Measurements from ENCODE around the gene CPT1B. TPM values are rescaled to one million over a fixed set of nuclear protein-coding genes. Genes with fewer than 3 reads are reported as not detected.

CPT1B gene
- total and polyA plus RNA-seq, 10 of the 15 experiments (the other 5 are each of a cell fraction or from before 2014, with no cell fraction given): 3.5 to 54.0 (median 21.7) TPM

DNA sequence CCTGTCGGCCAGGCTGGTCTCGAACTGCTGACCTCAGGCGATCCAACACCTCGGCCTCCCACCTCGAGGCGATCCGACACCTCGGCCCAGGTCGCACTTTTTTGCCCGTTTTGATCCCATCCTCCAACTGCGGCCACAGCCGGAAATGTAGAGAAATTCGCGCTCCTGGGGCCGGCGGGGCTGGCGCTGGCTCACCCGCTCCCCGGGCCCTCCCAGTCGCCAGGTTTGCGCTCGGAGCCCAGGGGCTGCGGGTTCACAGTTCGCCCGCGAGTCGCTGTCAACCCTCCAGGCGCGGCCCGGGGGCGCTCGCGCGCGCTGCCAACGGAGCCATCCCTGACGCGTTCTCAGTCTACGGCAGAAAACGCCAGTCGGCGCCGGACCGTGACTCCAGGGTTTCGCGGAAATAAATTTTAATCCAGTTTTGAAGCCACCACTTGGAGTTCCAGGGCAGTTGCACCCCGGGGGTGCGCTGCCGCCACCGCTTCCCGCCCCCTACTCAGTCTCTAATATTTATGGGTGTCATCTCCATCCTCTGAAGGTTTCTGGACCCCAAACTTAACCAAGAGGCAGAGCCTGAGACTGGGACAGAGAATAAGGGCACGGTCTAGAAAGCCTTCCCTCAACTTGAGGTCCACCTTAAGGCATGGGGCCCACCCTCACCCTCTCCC is 34.0 kb downstream of the CPT1B start (continued):
- 0 out of 2 replicates have a peak, but pooled peaks have one; percentile 18 for TF ChIP-seq STAT1 (conservative IDR thresholded peaks at IDR 0.05)
- TF ChIP-seq, protein P1, sequence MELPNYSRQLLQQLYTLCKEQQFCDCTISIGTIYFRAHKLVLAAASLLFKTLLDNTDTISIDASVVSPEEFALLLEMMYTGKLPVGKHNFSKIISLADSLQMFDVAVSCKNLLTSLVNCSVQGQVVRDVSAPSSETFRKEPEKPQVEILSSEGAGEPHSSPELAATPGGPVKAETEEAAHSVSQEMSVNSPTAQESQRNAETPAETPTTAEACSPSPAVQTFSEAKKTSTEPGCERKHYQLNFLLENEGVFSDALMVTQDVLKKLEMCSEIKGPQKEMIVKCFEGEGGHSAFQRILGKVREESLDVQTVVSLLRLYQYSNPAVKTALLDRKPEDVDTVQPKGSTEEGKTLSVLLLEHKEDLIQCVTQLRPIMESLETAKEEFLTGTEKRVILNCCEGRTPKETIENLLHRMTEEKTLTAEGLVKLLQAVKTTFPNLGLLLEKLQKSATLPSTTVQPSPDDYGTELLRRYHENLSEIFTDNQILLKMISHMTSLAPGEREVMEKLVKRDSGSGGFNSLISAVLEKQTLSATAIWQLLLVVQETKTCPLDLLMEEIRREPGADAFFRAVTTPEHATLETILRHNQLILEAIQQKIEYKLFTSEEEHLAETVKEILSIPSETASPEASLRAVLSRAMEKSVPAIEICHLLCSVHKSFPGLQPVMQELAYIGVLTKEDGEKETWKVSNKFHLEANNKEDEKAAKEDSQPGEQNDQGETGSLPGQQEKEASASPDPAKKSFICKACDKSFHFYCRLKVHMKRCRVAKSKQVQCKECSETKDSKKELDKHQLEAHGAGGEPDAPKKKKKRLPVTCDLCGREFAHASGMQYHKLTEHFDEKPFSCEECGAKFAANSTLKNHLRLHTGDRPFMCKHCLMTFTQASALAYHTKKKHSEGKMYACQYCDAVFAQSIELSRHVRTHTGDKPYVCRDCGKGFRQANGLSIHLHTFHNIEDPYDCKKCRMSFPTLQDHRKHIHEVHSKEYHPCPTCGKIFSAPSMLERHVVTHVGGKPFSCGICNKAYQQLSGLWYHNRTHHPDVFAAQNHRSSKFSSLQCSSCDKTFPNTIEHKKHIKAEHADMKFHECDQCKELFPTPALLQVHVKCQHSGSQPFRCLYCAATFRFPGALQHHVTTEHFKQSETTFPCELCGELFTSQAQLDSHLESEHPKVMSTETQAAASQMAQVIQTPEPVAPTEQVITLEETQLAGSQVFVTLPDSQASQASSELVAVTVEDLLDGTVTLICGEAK (IDR thresholded peaks at IDR 0.05; ENCODE audit: borderline replicate concordance): no peak
- TF ChIP-seq RCOR1 (conservative IDR thresholded peaks at IDR 0.05; ENCODE audit: low read depth, low read length): 0 out of 2 replicates have a peak, but pooled peaks have one; percentile 9
- peak; percentile 76 for TF ChIP-seq NR2F1 (conservative IDR thresholded peaks at IDR 0.05)
- TF ChIP-seq, protein P2, sequence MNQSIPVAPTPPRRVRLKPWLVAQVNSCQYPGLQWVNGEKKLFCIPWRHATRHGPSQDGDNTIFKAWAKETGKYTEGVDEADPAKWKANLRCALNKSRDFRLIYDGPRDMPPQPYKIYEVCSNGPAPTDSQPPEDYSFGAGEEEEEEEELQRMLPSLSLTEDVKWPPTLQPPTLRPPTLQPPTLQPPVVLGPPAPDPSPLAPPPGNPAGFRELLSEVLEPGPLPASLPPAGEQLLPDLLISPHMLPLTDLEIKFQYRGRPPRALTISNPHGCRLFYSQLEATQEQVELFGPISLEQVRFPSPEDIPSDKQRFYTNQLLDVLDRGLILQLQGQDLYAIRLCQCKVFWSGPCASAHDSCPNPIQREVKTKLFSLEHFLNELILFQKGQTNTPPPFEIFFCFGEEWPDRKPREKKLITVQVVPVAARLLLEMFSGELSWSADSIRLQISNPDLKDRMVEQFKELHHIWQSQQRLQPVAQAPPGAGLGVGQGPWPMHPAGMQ (IDR thresholded peaks at IDR 0.05; ENCODE audit: borderline replicate concordance): no peak
- TF ChIP-seq SRF (IDR thresholded peaks at IDR 0.05; ENCODE audit: low read depth in 2 of 2, low read length in 2 of 2): no peak
- TF ChIP-seq EP300 (IDR thresholded peaks at IDR 0.05; ENCODE audit: borderline replicate concordance in 1 of 2, control insufficient read depth in 1 of 2, low read depth in 2 of 2, low read length in 2 of 2): no peak
- TF ChIP-seq ZNF217 (IDR thresholded peaks at IDR 0.05): peak; percentile 83
